Endothelial cell of coronary artery (primary cell): ENCODE results near the gene ZC3H11A. TPM values are rescaled to one million over a fixed set of nuclear protein-coding genes. Genes with fewer than 3 reads are reported as not detected.

Source experiments
- total RNA-seq: library from RNA; depleted of rRNA; stranded (reverse); fragments of >200 nt; gene quantifications from 2 replicates; pipeline ENCODE4 v1.2.3, GENCODE V29; 2014

ZC3H11A gene
- 83.8 and 108 TPM in 2 replicates for total RNA-seq

DNA sequence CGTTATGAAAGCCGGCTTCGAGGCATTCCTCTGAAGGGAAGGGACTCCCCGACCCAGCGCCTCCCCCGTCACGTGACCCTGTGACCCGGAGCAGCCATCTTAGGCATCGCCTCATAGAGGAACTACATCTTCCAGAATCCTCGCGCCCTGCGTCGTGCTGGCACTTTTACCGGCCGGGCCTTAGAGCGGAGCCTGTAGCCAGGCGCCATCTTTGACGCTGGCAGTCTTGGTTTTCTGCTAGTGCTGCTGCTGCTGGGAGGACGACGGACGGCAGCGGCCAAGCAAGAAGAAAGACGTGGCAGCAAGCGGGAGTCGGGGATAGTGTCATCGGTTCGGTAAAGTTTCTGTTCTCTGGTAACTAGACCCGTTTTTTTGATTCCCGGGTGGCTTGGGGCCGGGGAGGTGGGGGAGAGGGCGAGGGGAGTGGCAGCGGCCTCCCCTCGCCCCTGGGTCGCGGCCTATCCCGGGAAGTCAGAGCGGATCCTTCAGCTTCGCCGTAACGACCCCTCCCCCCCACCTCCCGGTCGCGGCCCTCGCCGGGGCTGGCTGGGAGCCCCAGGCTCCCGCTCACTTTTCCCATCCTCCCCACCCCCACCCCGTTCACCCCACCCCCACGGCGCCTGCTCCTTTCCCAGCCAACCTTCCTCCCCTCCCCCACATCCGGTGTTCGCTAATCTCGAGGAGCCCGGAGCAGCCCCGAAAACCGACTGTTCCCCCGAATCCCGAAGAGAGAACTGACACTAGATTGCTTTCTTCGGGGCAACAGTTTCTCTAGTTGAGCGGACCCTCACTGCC is at the start of gene ZC3H11A, which contains the start of gene ZBED6:
Gene ZC3H11A (plus strand): TSS at position 183 of the 795 bp plus-strand sequence. CDS start 21,448 bp downstream, outside the sequence.
Gene ZBED6 (plus strand): TSS at position 183 of the 795 bp plus-strand sequence. CDS start 1,900 bp downstream, outside the sequence.

DNA sequence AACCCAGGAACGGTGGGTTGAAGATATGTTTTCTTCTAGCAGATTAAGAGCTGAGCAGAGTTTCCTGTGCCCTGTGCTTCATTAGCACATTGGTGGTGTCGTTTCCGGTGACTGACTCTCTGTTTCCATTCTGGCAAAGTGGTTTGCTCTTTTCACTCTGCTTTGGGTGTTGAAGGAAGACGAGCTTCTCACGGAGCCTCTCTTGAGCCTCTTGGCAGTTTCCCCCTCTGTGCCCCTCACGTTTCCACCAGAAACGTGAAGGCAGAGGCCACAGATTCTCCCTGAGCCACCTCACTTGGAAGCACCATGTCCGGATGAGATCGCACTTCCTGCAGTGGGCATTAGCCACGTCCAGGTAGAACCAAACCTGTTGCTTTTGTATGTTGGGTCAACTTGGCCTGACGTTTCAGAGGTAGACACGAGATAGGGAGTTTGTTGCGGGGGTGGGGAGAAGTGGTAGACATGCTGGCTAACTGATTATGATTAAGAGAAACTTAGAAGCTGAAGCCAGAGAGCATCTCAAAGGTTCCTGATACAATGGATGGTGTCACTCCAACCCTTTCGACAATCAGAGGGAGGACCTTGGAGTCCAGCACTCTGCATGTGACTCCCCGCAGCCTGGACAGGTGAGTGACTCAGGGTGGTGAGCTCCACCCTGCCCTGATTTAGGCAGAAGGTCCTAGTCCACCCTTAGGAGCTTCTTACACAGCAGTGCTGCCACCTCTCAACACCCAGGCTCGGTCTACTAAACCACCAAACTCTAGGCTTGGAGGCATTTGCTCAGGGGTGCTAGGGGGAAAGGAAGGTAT is 30.2 kb upstream of the ZC3H11A start, which contains the start of gene LAX1:
Gene LAX1 (plus strand): TSS at position 155 of the 809 bp plus-strand sequence. CDS start 383 bp downstream, at position 538.

Other genes with a start within 250 kb of the ZC3H11A start
- 106 and 127 TPM in 2 replicates for gene ATP2B4, start 168.8 kb upstream of the ZC3H11A start, total RNA-seq
- 0.09 TPM in 1 of 2 replicates, not detected in the other for gene LAX1, start 30.4 kb upstream of the ZC3H11A start, total RNA-seq
- gene ZBED6, start within 50 bp of the ZC3H11A start, total RNA-seq, result 6.6 and 8.4 TPM in 2 replicates
- 65.0 and 90.1 TPM in 2 replicates for gene SNRPE, start 66.0 kb downstream of the ZC3H11A start, total RNA-seq